HCT116 (cell line): ENCODE measurements around the gene TNIK. TPM values are rescaled to one million over a fixed set of nuclear protein-coding genes. Genes with fewer than 3 reads are reported as not detected.
"Not testable (repeated sequence)": the region's sequence is repeated elsewhere in the genome, so short reads cannot be mapped to it uniquely, and the experiment has no call there.

Source experiments
- ATAC-seq: fragments of 200-7000 bp; cut with Tn5 transposase; 2 replicates; pipeline ENCODE4 v1.9.1; 2020; ENCODE audit warnings: mild to moderate bottlenecking, moderate library complexity
- BruUV-seq: library from RNA; stranded (reverse); fragments of 400-500 nt; replicated peaks from 2 replicates; lab custom pipeline; 2021; lab: Mats Ljungman, UMichigan
- CTCF ChIA-PET: fragments of 300-600 bp; sonication (Branson Sonifier 250); formaldehyde crosslinking; loops from one replicate; lab custom pipeline; 2021; ENCODE audit warnings: antibody characterized with exemption; lab: Charles Lee
- POLR2A ChIA-PET: fragments of 300-600, 350-600 bp; sonication (Branson Sonifier 250); formaldehyde crosslinking; loops from one replicate; lab custom pipeline; 2021; ENCODE audit warnings: antibody characterized with exemption; lab: Charles Lee
- RAD21 ChIA-PET, 2 experiments: fragments of 300-600 bp; sonication (Branson Sonifier 250); formaldehyde crosslinking; loops; one replicate each; lab custom pipeline; 2023; ENCODE audit warnings: low total read pairs in 2 of 2; ENCODE audit not compliant: uncharacterized antibody in 2 of 2, unreplicated experiment in 2 of 2, low non-redundant PET in 1 of 2; lab: Charles Lee
- DNase-seq: peaks from one replicate; pipeline ENCODE4 v3.0.0-alpha.2; 2010; ENCODE audit warnings: low read depth, low spot score
- H2AFZ ChIP-seq: fragments of 200-600 bp; shearing (Covaris generic), sonication (generic); 2 replicates; pipeline ENCODE4 v1.6.1; 2017; ENCODE audit warnings: low read depth, mixed run types, mixed read lengths, antibody characterized with exemption, low read length; ENCODE audit not compliant: poor library complexity, severe bottlenecking
- H3K27ac ChIP-seq: 2 replicates; pipeline ENCODE4 v1.5.1; 2012; ENCODE audit warnings: low read depth, low read length
- H3K27me3 ChIP-seq: fragments of 200-600 bp; sonication (generic); 2 replicates; pipeline ENCODE4 v1.6.1; 2016; ENCODE audit warnings: mixed run types, low read length, mixed read lengths; ENCODE audit not compliant: insufficient read depth
- H3K36me3 ChIP-seq, 2 experiments: fragments of 200-500 bp in 1 of 2; fragments of 200-600 bp in 1 of 2; sonication (Bioruptor generic) in 1 of 2; sonication (generic) in 1 of 2; 2 replicates each; pipeline versions ENCODE4 v1.5.1 to v1.6.1; 2014 to 2016; ENCODE audit warnings: low read length in 2 of 2, inconsistent platforms in 1 of 2, mixed read lengths in 1 of 2, mixed run types in 1 of 2; ENCODE audit not compliant: insufficient read depth in 2 of 2, control insufficient read depth in 1 of 2
- H3K4me1 ChIP-seq, 2 experiments: fragments of 200-600 bp in 1 of 2; sonication (generic) in 1 of 2; 2 replicates each; pipeline versions ENCODE4 v1.5.1 to v1.6.1; 2012 to 2017; ENCODE audit warnings: low read length in 2 of 2, inconsistent platforms in 1 of 2, mild to moderate bottlenecking in 1 of 2, mixed read lengths in 1 of 2, mixed run types in 1 of 2, moderate library complexity in 1 of 2; ENCODE audit not compliant: insufficient read depth in 2 of 2, control insufficient read depth in 1 of 2
- H3K4me2 ChIP-seq: fragments of 200-600 bp; sonication (generic); 2 replicates; pipeline ENCODE4 v1.6.1; 2017; ENCODE audit warnings: mixed run types, low read length, mixed read lengths
- H3K4me3 ChIP-seq, 2 experiments: fragments of 200-600 bp in 1 of 2; sonication (generic) in 1 of 2; replicated peaks in 1 of 2; 2 replicates each; pipeline ENCODE4 v1.5.1; 2011 to 2016; ENCODE audit warnings: low read length in 2 of 2, control low read depth in 1 of 2, low read depth in 1 of 2, mild to moderate bottlenecking in 1 of 2, mixed read lengths in 1 of 2, mixed run types in 1 of 2
- H3K79me2 ChIP-seq: fragments of 200-600 bp; sonication (generic); 2 replicates; pipeline ENCODE4 v1.6.1; 2017; ENCODE audit warnings: mild to moderate bottlenecking, mixed run types, low read length, moderate library complexity, mixed read lengths; ENCODE audit not compliant: insufficient read depth
- H3K9ac ChIP-seq: fragments of 200-600 bp; sonication (generic); 2 replicates; pipeline ENCODE4 v1.6.1; 2016; ENCODE audit warnings: low read length, mixed read lengths
- H3K9me2 ChIP-seq: fragments of 200-600 bp; sonication (generic), shearing (Covaris generic); 2 replicates; pipeline ENCODE4 v1.6.1; 2017; ENCODE audit warnings: mixed run types, mild to moderate bottlenecking, moderate library complexity; ENCODE audit not compliant: insufficient read depth
- H3K9me3 ChIP-seq, 2 experiments: fragments of 200-500 bp in 1 of 2; fragments of 200-600 bp in 1 of 2; sonication (Bioruptor generic) in 1 of 2; sonication (generic) in 1 of 2; 2 replicates each; pipeline ENCODE4 v1.6.1; 2014 to 2017; ENCODE audit warnings: low read length in 2 of 2, mixed read lengths in 2 of 2, inconsistent platforms in 1 of 2, low read depth in 1 of 2, mild to moderate bottlenecking in 1 of 2, mixed run types in 1 of 2, moderate library complexity in 1 of 2; ENCODE audit not compliant: control insufficient read depth in 1 of 2, insufficient read depth in 1 of 2
- H4K20me1 ChIP-seq: fragments of 200-600 bp; sonication (generic), shearing (Covaris generic); 2 replicates; pipeline ENCODE4 v1.6.1; 2017; ENCODE audit warnings: mixed run types, mild to moderate bottlenecking, moderate library complexity; ENCODE audit not compliant: insufficient read depth
- JUND ChIP-seq: IDR thresholded peaks from 2 replicates; pipeline ENCODE4 v1.6.1; 2012
- POLR2AphosphoS5 ChIP-seq: IDR thresholded peaks from 2 replicates; pipeline ENCODE4 v1.6.1; 2011; ENCODE audit warnings: mild to moderate bottlenecking, low read depth, low read length, moderate library complexity
- intact Hi-C: fragments of 100-400 bp; cut with micrococcal nuclease; formaldehyde crosslinking; loops from 2 replicates; pipeline ENCODE4 v1.10.0; 2022
- total RNA-seq: library from RNA; stranded (reverse); gene quantifications from one replicate; pipeline ENCODE4 v1.2.1, GENCODE V29; 2021; ENCODE audit not compliant: unreplicated experiment
- TF ChIP-seq, protein P1 (sequence below), 3 experiments: fragments of 200-600 bp in 1 of 3; sonication (generic) in 1 of 3; IDR thresholded peaks in 2 of 3; conservative IDR thresholded peaks in 1 of 3; 2 replicates each; pipeline ENCODE4 v1.5.1; 2012 to 2017; ENCODE audit warnings: low read depth in 2 of 3, low read length in 2 of 3, antibody characterized with exemption in 1 of 3, borderline replicate concordance in 1 of 3, control low read depth in 1 of 3, mild to moderate bottlenecking in 1 of 3, mixed read lengths in 1 of 3, mixed run types in 1 of 3, moderate library complexity in 1 of 3; ENCODE audit not compliant: insufficient read depth in 1 of 3

TNIK gene
- total RNA-seq, 1 experiment from 2014 or later: 24.1 TPM

DNA sequence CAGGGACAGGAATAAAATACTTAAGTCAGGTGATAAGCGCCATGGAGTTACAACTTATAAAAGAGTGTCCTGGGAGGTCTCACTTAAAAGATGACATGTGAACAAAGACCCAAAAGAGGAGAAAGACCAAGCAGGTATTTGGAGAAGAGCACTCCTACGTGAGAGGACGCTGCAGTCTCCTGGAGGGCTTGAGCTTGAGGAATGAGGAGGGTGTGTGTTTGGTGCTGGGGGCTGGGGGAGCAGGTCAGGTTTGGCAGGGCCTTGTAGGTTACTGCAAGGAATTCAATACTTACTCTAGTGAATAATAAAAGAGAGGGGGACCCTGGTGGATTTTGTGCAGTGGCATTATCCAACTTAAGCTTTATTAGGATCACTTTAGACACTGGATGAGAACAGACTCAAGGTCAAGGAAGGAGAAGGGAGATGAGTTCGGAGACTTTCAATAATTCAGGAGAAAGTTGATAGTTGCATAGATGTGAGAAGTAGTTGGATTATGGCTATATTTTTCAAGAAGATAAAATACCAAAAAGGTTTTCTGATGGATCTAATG lies 32.4 kb downstream of the TNIK start (continued):
- TF ChIP-seq, protein P1, sequence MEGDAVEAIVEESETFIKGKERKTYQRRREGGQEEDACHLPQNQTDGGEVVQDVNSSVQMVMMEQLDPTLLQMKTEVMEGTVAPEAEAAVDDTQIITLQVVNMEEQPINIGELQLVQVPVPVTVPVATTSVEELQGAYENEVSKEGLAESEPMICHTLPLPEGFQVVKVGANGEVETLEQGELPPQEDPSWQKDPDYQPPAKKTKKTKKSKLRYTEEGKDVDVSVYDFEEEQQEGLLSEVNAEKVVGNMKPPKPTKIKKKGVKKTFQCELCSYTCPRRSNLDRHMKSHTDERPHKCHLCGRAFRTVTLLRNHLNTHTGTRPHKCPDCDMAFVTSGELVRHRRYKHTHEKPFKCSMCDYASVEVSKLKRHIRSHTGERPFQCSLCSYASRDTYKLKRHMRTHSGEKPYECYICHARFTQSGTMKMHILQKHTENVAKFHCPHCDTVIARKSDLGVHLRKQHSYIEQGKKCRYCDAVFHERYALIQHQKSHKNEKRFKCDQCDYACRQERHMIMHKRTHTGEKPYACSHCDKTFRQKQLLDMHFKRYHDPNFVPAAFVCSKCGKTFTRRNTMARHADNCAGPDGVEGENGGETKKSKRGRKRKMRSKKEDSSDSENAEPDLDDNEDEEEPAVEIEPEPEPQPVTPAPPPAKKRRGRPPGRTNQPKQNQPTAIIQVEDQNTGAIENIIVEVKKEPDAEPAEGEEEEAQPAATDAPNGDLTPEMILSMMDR (IDR thresholded peaks at IDR 0.05 in 2 of 3, conservative IDR thresholded peaks at IDR 0.05 in 1 of 3; ENCODE audit: borderline replicate concordance in 1 of 3, insufficient read depth in 1 of 3, low read depth in 2 of 3, low read length in 2 of 3): no peak
- TF ChIP-seq JUND: no peak
- no peak for TF ChIP-seq POLR2AphosphoS5
- TF ChIP-seq, all 23 proteins: peak for 0

DNA sequence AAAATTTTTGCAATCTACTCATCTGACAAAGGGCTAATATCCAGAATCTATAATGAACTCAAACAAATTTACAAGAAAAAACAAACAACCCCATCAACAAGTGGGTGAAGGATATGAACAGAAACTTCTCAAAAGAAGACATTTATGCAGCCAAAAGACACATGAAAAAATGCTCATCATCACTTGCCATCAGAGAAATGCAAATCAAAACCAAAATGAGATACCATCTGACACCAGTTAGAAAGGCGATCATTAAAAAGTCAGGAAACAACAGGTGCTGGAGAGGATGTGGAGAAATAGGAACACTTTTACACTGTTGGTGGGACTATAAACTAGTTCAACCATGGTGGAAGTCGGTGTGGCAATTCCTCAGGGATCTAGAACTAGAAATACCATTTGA lies 36.1 kb downstream of the TNIK start:
- RAD21 ChIA-PET, H3K4me1 ChIP-seq, ATAC-seq, H3K9ac ChIP-seq, H3K4me2 ChIP-seq, CTCF ChIA-PET, H3K27me3 ChIP-seq, BruUV-seq, H3K79me2 ChIP-seq, H3K36me3 ChIP-seq, H3K9me3 ChIP-seq, H3K9me2 ChIP-seq, intact Hi-C loops, POLR2A ChIA-PET, DNase-seq, H3K27ac ChIP-seq, H2AFZ ChIP-seq, H3K4me3 ChIP-seq, H4K20me1 ChIP-seq: not testable (repeated sequence)

DNA sequence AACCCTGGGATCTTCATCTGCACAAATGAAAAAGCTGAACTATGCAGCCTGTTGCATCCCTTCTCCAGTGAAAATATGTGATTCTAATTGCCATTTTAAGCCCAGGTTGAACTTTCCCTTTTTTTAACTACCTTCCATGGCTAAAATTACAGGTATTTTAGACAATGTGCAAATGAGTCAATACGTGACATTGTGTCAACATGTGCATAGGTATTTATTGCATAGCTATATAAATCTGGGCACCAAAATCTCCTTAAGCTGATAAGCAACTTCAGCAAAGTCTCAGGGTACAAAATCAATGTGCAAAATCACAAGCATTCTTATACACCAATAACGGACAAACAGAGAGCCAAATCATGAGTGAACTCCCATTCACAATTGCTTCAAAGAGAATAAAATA lies 37.4 kb downstream of the TNIK start:
- ATAC-seq, CTCF ChIA-PET, RAD21 ChIA-PET: not testable (repeated sequence)

More for the DNA sequence above, 37.4 kb downstream of the TNIK start:
- DNase-seq, H3K36me3 ChIP-seq, H3K27ac ChIP-seq, BruUV-seq, H3K9ac ChIP-seq, H4K20me1 ChIP-seq, H3K79me2 ChIP-seq, H3K27me3 ChIP-seq, H3K4me3 ChIP-seq, H2AFZ ChIP-seq, POLR2A ChIA-PET, intact Hi-C loops, H3K4me2 ChIP-seq, H3K4me1 ChIP-seq, H3K9me2 ChIP-seq, H3K9me3 ChIP-seq: not testable (repeated sequence)
